ENCODE results near the gene PLEKHG1. TPM values are rescaled to one million over a fixed set of nuclear protein-coding genes. Genes with fewer than 3 reads are reported as not detected.

PLEKHG1 gene
- total RNA-seq, 1 experiment from 2014 or later = 2.7 TPM

DNA sequence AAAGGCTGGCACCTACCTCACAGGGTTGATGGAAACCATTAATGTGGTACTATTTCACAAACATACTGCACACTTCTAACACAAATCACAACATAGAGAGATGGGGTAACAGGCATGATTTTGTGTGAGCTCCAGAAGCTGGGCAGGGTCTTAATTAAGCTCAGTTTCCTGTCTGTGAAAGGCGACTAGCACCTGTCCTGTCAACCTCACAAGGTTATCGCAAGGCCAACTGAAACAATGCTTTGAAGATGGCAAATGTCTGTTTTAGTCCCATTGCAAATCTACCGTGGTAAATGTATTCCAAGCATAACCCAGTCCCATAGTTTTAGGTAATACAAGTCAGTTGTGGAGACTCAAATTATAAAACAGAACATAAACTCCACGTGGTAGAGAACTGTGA, 1.3 kb upstream of the PLEKHG1 start:
- H3K36me3 Mint-ChIP-seq = no peaks in the 10 kb centered on the region
- TF ChIP-seq, protein P1, sequence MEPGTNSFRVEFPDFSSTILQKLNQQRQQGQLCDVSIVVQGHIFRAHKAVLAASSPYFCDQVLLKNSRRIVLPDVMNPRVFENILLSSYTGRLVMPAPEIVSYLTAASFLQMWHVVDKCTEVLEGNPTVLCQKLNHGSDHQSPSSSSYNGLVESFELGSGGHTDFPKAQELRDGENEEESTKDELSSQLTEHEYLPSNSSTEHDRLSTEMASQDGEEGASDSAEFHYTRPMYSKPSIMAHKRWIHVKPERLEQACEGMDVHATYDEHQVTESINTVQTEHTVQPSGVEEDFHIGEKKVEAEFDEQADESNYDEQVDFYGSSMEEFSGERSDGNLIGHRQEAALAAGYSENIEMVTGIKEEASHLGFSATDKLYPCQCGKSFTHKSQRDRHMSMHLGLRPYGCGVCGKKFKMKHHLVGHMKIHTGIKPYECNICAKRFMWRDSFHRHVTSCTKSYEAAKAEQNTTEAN (CRISPR knock-in tag; IDR thresholded peaks at IDR 0.05) = no peak
- TF ChIP-seq, protein P2, sequence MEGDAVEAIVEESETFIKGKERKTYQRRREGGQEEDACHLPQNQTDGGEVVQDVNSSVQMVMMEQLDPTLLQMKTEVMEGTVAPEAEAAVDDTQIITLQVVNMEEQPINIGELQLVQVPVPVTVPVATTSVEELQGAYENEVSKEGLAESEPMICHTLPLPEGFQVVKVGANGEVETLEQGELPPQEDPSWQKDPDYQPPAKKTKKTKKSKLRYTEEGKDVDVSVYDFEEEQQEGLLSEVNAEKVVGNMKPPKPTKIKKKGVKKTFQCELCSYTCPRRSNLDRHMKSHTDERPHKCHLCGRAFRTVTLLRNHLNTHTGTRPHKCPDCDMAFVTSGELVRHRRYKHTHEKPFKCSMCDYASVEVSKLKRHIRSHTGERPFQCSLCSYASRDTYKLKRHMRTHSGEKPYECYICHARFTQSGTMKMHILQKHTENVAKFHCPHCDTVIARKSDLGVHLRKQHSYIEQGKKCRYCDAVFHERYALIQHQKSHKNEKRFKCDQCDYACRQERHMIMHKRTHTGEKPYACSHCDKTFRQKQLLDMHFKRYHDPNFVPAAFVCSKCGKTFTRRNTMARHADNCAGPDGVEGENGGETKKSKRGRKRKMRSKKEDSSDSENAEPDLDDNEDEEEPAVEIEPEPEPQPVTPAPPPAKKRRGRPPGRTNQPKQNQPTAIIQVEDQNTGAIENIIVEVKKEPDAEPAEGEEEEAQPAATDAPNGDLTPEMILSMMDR (IDR thresholded peaks at IDR 0.05) = no peak
- TF ChIP-seq NFE2L1 (CRISPR knock-in tag; IDR thresholded peaks at IDR 0.05) (no peak), HMGA2 (CRISPR knock-in tag; IDR thresholded peaks at IDR 0.05) (no peak), ZNF317 (CRISPR knock-in tag; IDR thresholded peaks at IDR 0.05; ENCODE audit: borderline replicate concordance, low read depth) (no peak), FOXJ3 (CRISPR knock-in tag; IDR thresholded peaks at IDR 0.05; ENCODE audit: borderline replicate concordance) (no peak), MYBL2 (CRISPR knock-in tag; IDR thresholded peaks at IDR 0.05) (no peak)
- TF ChIP-seq, protein P3, sequence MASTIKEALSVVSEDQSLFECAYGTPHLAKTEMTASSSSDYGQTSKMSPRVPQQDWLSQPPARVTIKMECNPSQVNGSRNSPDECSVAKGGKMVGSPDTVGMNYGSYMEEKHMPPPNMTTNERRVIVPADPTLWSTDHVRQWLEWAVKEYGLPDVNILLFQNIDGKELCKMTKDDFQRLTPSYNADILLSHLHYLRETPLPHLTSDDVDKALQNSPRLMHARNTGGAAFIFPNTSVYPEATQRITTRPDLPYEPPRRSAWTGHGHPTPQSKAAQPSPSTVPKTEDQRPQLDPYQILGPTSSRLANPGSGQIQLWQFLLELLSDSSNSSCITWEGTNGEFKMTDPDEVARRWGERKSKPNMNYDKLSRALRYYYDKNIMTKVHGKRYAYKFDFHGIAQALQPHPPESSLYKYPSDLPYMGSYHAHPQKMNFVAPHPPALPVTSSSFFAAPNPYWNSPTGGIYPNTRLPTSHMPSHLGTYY (CRISPR knock-in tag; IDR thresholded peaks at IDR 0.05) = no peak
- TF ChIP-seq, protein P4, sequence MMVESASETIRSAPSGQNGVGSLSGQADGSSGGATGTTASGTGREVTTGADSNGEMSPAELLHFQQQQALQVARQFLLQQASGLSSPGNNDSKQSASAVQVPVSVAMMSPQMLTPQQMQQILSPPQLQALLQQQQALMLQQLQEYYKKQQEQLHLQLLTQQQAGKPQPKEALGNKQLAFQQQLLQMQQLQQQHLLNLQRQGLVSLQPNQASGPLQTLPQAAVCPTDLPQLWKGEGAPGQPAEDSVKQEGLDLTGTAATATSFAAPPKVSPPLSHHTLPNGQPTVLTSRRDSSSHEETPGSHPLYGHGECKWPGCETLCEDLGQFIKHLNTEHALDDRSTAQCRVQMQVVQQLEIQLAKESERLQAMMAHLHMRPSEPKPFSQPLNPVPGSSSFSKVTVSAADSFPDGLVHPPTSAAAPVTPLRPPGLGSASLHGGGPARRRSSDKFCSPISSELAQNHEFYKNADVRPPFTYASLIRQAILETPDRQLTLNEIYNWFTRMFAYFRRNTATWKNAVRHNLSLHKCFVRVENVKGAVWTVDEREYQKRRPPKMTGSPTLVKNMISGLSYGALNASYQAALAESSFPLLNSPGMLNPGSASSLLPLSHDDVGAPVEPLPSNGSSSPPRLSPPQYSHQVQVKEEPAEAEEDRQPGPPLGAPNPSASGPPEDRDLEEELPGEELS (CRISPR knock-in tag; IDR thresholded peaks at IDR 0.05) = no peak
- H3K4me3 Mint-ChIP-seq = no peak overlapping the region
- DNase-seq (ENCODE audit: low spot score) = no peak
- no peak overlapping the region for H3K27ac Mint-ChIP-seq
- no peak for ATAC-seq
- H3K27me3 Mint-ChIP-seq (ENCODE audit: low read depth) = peaks cover 56% of the 10 kb centered on the region
- CTCF ChIA-PET = interaction anchor here (1.2 kb wide), 1 partner anchor 88 kb away, joined by 6 read pairs; no protein-coding TSS in a partner anchor
- POLR2A ChIA-PET = no interaction called here
- H3K9me3 Mint-ChIP-seq = no peaks in the 10 kb centered on the region
- H3K4me1 Mint-ChIP-seq = peaks cover 19% of the 10 kb centered on the region

DNA sequence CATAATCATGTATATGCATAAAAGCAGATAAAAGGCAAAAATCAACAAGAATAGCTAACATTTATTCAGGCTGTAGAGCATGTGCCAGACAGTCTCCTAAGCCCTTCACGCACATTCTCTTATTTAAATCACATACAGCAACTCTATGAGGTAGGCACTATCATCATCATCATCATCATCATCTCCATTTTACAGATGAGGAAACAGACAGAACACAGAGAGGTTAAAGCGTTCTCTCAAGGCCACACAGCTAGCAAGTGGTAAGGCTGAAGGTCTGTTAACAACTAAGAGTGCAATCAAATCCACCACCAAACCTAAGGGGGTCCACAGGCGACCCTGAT, 857 bp upstream of the PLEKHG1 start:
- DNase-seq (ENCODE audit: low spot score) = no peak
- peaks cover 19% of the 10 kb centered on the region for H3K4me1 Mint-ChIP-seq
- no peaks in the 10 kb centered on the region for H3K9me3 Mint-ChIP-seq
- no peaks in the 10 kb centered on the region for H3K36me3 Mint-ChIP-seq
- H3K27ac Mint-ChIP-seq = no peak overlapping the region
- peak overlapping the region; percentile 70 for H3K4me3 Mint-ChIP-seq
- ChIA-PET CTCF (interaction anchor here (0.9 to 2.5 kb wide), 4 partner anchors 15 to 181 kb away, joined by 3 to 20 read pairs (median 8); no protein-coding TSS in a partner anchor), POLR2A (interaction anchor here (0.6 kb wide), 1 partner anchor 642 kb away, joined by 3 read pairs; no protein-coding TSS in a partner anchor)
- peaks cover 59% of the 10 kb centered on the region for H3K27me3 Mint-ChIP-seq (ENCODE audit: low read depth)
- no peak for ATAC-seq
- TF ChIP-seq NR2C2 (CRISPR knock-in tag; IDR thresholded peaks at IDR 0.05) = no peak
- TF ChIP-seq, protein P5, sequence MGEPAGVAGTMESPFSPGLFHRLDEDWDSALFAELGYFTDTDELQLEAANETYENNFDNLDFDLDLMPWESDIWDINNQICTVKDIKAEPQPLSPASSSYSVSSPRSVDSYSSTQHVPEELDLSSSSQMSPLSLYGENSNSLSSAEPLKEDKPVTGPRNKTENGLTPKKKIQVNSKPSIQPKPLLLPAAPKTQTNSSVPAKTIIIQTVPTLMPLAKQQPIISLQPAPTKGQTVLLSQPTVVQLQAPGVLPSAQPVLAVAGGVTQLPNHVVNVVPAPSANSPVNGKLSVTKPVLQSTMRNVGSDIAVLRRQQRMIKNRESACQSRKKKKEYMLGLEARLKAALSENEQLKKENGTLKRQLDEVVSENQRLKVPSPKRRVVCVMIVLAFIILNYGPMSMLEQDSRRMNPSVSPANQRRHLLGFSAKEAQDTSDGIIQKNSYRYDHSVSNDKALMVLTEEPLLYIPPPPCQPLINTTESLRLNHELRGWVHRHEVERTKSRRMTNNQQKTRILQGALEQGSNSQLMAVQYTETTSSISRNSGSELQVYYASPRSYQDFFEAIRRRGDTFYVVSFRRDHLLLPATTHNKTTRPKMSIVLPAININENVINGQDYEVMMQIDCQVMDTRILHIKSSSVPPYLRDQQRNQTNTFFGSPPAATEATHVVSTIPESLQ (CRISPR knock-in tag; IDR thresholded peaks at IDR 0.05) = no peak
- TF ChIP-seq GRHL2 (CRISPR knock-in tag; IDR thresholded peaks at IDR 0.05; ENCODE audit: insufficient replicate concordance, severe bottlenecking) = no peak
- no peak for TF ChIP-seq ZNF121 (CRISPR knock-in tag; IDR thresholded peaks at IDR 0.05)
- TF ChIP-seq NR1H2 (CRISPR knock-in tag; IDR thresholded peaks at IDR 0.05) = no peak
- TF ChIP-seq RORB (CRISPR knock-in tag; IDR thresholded peaks at IDR 0.05) = no peak
- no peak for TF ChIP-seq RELA (CRISPR knock-in tag; IDR thresholded peaks at IDR 0.05; ENCODE audit: borderline replicate concordance)
- TF ChIP-seq, protein P6, sequence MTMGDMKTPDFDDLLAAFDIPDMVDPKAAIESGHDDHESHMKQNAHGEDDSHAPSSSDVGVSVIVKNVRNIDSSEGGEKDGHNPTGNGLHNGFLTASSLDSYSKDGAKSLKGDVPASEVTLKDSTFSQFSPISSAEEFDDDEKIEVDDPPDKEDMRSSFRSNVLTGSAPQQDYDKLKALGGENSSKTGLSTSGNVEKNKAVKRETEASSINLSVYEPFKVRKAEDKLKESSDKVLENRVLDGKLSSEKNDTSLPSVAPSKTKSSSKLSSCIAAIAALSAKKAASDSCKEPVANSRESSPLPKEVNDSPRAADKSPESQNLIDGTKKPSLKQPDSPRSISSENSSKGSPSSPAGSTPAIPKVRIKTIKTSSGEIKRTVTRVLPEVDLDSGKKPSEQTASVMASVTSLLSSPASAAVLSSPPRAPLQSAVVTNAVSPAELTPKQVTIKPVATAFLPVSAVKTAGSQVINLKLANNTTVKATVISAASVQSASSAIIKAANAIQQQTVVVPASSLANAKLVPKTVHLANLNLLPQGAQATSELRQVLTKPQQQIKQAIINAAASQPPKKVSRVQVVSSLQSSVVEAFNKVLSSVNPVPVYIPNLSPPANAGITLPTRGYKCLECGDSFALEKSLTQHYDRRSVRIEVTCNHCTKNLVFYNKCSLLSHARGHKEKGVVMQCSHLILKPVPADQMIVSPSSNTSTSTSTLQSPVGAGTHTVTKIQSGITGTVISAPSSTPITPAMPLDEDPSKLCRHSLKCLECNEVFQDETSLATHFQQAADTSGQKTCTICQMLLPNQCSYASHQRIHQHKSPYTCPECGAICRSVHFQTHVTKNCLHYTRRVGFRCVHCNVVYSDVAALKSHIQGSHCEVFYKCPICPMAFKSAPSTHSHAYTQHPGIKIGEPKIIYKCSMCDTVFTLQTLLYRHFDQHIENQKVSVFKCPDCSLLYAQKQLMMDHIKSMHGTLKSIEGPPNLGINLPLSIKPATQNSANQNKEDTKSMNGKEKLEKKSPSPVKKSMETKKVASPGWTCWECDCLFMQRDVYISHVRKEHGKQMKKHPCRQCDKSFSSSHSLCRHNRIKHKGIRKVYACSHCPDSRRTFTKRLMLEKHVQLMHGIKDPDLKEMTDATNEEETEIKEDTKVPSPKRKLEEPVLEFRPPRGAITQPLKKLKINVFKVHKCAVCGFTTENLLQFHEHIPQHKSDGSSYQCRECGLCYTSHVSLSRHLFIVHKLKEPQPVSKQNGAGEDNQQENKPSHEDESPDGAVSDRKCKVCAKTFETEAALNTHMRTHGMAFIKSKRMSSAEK (CRISPR knock-in tag; IDR thresholded peaks at IDR 0.05; ENCODE audit: borderline replicate concordance) = no peak
- no peak for TF ChIP-seq CREB1 (CRISPR knock-in tag; IDR thresholded peaks at IDR 0.05)
- no peak for TF ChIP-seq ZNF317 (CRISPR knock-in tag; IDR thresholded peaks at IDR 0.05; ENCODE audit: borderline replicate concordance, low read depth)
- TF ChIP-seq, protein P7, sequence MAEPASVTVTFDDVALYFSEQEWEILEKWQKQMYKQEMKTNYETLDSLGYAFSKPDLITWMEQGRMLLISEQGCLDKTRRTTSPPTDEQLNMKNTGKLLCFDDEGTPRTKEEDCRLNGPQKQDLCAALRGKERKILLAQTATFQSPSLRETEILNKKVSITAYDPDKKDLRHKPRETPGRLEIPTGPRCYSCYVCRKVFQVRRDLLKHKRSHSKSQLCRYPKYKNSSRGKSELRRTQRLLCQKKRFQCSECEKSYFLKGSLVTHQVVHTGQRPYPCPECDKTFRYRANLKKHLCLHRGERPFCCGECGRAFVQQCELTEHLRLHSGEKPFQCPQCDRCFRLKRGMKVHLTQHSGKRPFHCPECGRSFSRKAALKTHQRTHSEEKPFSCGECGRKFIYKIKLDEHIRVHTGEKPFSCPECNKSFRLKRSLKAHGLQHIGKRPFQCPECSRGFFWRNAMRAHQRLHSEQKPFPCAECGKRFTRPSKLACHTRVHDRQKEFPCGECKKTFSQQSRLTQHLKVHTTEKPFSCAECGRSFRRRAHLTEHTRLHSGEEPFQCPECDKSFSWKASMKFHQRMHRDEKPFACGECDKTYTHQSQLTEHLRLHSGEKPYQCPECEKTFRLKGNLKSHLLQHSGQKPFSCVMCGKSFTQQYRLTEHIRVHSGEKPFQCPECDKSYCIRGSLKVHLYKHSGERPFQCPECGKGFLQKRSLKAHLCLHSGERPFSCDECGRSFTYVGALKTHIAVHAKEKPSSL (CRISPR knock-in tag; conservative IDR thresholded peaks at IDR 0.05) = no peak
- TF ChIP-seq CREM (CRISPR knock-in tag; IDR thresholded peaks at IDR 0.05) = no peak
- no peak for TF ChIP-seq GTF2I (CRISPR knock-in tag; conservative IDR thresholded peaks at IDR 0.05)

Measured in WTC11 (cell line).